SIG-M5 treated with dmso at 0.1 percent for 504 hours (cell line): Measurements from ENCODE around the gene KRTAP5-1.
"Not testable (repeated sequence)": the region's sequence is repeated elsewhere in the genome, so short reads cannot be mapped to it uniquely, and the experiment has no call there.

Experiments
- DNase-seq: peaks from one replicate; lab custom pipeline; 2025; ENCODE audit not compliant: unreplicated experiment; lab: John Stamatoyannopoulos, UW

Gene KRTAP5-1, protein sequence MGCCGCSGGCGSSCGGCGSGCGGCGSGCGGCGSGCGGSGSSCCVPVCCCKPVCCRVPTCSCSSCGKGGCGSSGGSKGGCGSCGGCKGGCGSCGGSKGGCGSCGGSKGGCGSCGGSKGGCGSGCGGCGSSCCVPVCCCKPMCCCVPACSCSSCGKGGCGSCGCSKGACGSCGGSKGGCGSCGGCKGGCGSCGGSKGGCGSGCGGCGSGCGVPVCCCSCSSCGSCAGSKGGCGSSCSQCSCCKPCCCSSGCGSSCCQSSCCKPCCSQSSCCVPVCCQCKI

DNA sequence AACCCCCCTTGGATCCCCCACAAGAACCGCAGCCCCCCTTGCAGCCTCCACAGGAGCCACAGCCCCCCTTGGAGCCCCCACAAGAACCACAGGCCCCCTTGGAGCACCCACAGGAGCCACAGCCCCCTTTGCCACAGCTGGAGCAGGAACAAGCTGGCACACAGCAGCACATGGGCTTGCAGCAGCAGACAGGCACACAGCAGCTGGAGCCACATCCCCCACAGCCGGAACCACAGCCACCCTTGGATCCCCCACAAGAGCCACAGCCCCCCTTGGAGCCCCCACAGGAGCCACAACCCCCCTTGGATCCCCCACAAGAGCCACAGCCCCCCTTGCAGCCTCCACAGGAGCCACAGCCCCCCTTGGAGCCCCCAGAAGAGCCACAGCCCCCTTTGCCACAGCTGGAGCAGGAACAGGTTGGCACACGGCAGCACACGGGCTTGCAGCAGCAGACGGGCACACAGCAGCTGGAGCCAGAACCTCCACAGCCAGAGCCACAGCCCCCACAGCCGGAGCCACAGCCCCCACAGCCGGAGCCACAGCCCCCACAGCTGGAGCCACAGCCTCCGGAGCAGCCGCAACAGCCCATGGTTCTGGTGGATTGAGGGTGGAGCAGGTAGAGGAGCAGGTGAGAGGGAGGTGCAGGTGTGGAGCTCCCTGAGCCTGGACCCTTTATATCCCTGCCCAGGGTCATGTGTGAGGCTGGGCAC, at the start of gene KRTAP5-1:
Gene KRTAP5-1, minus strand, starts transcription at position 623 of the 710 bp plus-strand sequence. Its CDS starts 34 bp downstream, at position 589.
- not testable (repeated sequence) for DNase-seq

DNA sequence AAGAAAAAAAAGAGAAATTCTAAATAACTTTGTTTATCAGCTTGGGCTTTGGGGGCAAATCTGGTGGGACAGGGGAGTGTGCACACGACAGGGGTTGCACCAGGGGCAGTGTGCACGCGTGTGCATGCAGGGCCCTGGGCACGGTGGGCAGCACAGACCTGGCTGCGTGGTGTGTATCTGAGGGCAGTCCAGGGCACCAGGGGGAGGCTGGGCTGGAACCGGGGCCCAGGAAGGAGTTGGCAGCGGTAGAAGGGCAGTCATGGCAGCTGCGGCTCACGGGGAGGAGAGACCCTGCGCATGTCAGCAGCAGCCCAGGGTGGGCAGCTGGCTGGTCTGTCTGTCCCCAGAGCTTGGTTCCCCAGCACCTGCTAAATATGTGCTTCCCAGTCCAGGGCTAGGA, 48.8 kb upstream of the KRTAP5-1 start:
- no peak for DNase-seq

DNA sequence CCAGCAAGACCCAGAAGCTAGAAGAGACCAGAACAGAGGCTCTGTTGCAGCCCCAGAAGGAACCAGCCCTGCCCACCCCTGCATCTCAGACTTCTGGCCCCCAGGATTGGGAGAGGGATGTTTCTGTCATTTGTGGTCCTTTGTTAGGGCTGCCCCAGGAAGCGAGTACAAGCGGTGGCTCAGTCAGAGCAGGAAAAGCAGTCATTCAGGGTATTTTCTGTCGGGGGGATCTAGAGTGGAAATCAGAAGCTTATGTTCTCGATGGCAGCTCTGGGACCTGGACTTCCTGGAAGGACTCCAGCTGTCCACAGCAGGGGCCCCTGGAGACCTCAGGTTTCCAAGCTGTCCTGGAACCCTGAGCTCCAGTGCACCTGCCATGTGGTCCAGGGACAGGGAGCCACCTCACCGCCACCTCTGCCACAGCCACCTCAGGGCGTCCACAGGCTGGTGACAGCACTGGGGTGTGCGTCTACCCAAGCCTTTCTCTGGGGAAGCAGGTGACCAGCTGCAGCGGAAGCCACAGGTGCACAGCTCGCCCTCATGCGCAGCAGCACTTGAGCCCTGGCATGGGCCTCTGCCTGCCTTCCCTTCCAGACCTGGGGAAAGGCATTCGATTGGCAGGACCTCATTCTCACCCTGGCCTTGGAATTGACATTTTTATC, 47.1 kb upstream of the KRTAP5-1 start:
- no peak for DNase-seq

DNA sequence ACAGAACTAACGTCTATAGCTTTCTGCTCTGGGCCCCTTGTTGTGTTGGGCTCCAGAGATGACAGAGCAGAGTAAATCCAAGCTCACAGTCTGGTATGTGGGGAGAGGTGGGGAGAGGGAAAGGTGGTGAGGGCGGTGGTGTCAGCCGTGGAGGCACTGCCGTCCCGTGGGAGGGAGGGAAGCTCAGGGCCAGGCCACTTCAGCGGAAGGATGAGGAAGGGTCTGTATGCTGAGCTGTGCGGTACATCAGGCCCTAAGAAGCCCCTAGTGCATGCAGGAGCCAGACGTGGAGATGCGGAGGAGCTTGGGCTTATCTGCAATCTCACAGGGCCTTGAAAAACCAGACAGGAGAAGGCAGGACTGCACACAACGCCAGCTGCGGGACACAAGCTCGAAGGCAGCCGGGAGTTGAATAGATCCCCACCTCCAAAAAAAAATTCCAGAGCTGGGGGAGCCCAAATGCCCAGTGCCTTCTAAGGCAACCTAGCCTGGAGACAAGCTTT, 46.0 kb upstream of the KRTAP5-1 start:
- no peak for DNase-seq

DNA sequence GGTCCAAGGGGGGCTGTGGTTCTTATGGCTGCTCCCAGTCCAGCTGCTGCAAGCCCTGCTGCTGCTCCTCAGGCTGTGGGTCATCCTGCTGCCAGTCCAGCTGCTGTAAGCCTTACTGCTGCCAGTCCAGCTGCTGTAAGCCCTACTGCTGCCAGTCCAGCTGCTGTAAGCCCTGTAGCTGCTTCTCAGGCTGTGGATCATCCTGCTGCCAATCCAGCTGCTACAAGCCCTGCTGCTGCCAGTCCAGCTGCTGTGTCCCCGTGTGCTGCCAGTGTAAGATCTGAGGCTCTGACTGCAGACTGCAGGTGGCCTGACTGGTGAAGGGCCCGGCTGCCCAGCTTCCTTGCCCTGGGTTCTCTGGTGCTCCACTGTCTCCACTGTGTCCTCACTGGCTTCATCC, 45.2 kb upstream of the KRTAP5-1 start:
- no peak for DNase-seq

DNA sequence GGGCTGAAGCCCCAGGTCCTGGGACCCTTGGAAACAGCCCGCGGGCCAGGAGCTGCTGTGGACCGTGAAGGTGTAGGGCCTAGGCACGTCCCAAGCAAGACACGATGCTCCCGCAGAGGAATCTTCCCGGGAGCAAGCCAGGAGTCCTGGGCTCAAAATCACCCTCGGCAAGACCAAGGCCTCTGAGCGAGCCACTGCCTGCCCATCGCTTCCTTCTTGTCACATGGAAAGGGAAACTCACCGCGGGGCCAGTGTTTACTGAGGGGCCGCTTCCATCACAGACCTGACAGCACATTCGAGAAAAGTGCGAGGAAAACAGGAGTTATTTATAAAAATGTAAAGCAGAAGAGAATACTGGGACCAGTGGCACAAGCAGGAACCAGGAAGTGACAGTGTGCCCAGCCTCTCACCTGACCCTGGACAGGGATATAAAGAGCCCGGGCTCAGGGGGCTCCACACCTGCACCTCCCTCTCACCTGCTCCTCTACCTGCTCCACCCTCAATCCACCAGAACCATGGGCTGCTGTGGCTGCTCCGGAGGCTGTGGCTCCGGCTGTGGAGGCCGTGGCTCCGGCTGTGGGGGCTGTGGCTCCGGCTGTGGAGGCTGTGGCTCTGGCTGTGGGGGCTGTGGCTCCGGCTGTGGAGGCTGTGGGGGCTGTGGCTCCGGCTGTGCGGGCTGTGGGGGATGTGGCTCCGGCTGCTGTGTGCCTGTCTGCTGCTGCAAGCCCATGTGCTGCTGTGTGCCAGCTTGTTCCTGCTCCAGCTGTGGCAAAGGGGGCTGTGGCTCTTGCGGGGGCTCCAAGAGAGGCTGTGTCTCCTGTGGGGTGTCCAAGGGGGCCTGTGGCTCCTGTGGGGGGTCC, 44.5 kb upstream of the KRTAP5-1 start, which contains the start of gene KRTAP5-5:
Gene KRTAP5-5, plus strand, starts transcription at position 450 of the 860 bp plus-strand sequence. Its CDS starts 66 bp downstream, at position 516.
- DNase-seq = no peak

DNA sequence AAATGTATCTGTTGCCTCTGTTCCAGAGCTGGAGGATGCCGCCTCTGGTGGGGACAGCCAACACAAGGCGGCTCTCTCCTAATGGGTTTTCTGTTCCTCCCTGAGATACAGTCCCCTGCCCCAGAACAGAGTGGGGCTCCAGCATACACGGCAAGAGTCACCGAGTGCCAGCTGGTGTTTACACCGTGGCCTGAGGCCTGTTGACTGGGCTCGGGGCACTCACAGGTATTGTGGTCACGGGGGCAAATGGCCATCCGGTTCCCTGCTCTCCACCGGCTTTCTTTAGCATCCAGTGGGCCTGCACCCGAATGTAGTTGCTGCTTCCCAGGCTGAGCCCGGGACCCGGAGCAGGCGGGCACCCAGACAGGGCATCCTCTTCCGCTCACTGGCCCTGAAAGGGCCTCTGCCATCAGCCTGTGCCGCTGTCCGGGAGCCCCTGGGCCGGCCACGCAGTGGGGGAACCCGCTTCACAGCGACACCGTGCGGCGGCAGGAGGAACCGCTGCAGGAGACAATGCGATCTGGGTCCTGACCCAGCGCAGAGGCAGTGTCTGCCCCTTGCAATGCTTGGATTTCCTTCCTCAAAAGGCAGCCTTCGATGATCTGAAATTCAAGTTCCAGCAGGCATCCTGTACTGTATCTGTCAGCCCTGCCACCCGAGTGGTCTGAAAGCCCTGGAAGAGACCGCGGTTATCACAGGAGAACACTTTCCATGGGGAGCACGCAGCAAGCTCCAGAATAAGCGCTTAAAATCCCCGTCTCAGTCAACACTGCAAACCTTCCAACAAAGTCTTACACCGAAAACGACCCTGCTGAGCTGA, 43.6 kb upstream of the KRTAP5-1 start:
- DNase-seq = peak; percentile 16

DNA sequence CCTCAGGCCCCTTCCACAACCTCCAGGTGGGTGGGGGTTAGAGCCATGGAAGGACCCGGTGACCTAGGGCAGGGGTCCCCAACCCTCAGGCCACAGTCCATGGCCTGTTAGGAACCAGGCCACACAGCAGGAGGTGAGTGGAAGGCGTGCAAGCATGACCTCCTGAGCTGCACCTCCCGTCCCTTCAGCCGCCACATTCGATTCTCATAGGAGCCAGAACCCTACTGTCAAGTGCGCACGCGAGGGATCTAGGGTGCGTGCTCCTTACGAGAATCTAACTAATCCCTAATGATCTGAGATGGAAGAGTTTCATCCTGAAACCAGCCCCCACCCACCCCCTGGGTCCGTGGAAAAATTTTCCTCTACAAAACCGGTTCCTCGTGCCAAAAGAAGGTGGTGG, 40.5 kb upstream of the KRTAP5-1 start:
- DNase-seq = no peak

DNA sequence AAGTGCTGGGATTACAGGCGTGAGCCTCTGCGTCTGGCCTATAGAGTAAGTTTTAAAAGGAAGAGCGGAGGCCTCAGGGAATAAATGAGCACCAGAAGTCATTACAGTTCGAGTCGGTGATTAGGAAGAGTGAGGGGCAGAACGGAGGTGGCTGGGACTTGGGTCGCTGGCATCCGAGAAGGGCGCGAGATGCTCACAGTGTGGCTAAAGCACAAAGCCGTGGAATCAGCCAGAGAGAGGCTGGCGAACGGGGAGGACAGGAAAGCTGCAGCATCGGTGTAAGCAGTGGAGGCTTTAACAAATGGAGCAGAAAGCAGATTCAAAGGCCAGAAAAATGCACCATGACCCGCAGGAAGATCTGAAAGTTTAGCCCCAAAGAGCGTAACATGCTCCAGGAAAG, 39.5 kb upstream of the KRTAP5-1 start:
- no peak for DNase-seq

DNA sequence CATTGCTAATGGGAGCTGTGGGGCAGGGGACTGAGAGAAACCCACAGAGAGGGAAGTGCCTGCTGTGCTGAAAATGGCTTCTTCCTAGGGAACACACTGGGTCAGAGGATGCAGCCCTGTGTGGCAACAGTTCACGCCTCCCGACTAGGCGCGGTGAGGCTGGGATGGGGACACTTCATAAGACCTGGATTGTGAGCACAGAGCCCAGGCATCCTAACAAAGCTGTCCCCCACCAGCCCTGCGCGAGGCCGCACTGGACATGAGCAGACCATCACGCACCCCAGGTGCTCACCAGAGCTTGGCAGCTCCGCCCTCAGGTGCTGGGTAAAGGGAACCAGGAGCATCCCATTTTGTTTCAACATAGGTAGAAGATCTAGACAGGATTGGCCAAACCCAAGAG, 38.6 kb upstream of the KRTAP5-1 start:
- DNase-seq = no peak

DNA sequence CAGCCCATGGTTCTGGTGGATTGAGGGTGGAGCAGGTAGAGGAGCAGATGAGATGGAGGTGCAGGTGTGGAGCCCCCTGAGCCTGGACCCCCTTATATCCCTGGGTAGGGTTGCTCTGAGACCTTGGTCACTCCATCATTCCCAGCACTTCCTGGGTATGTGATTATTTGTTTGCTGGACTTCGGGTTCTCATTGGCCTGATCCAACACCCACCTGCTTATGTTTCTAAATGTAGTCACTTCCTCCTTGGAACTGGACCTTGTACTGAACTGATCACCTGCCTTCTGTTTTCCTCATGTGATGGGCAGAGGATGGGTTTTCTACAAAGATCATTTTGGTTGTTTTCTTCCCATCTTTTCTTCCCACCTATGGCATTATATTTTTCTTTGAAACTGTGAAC, 37.0 kb upstream of the KRTAP5-1 start, which contains the start of gene KRTAP5-4:
Gene KRTAP5-4, minus strand, starts transcription at position 53 of the 400 bp plus-strand sequence. Its CDS starts 45 bp downstream, at position 8.
- DNase-seq = no peak

DNA sequence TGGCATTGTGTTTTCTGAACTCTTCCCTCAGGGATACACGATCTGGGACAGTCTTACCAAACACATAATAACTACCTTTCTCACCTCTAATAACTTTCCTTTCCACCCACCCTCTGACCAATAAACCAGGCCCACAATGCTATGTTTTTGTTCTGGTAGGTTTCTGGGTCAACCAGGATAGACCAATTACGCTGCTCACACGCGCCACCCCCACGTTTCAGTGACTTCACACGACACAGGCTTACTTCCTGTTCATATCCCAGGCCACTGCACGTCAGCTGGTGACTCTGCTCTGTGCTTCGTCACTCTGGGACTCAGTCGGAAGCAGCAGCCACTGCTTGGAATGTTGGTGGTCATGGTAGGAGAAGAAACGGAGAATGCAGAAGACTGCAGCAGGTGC, 34.4 kb upstream of the KRTAP5-1 start:
- no peak for DNase-seq

DNA sequence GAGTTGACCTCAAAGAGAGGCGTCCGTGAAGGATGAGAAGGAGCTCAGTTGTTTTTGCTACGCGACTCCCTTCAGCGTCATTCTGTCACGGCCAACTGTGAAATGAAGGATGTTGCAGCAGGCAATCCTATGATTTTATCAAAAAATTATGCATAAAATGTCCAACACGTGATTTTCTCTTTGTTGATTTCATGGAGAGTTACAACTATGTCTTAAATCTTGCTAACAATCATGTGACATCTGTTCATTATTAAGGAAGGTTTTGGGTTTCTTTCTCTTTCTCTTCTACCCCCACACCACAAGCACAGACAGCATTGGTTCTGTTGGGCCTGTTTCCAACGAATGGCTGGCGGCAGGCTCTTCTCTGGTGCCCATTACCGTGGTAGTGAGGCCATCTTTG, 33.1 kb upstream of the KRTAP5-1 start:
- DNase-seq = no peak

DNA sequence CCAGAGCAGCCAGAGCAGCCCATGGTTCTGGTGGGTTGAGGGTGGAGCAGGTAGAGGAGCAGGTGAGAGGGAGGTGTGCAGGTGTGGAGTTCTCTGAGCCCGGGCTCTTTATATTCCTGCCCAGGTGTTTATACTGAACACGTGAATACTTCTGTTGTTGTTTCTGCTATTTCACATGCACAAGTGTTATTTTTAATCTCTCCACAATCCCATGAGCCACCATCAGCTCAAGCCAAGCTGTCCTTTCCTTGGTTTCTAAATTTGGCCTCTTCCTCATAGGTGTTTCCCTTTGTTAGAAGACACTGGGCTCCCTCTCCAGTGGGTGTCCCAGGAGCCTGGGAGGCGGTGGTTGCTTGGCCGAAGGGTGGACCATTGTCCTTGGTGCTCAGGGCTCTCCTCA, 23.3 kb upstream of the KRTAP5-1 start, which contains the start of gene KRTAP5-3:
Gene KRTAP5-3, minus strand, starts transcription at position 101 of the 400 bp plus-strand sequence. Its CDS starts 78 bp downstream, at position 23.
- DNase-seq = no peak

DNA sequence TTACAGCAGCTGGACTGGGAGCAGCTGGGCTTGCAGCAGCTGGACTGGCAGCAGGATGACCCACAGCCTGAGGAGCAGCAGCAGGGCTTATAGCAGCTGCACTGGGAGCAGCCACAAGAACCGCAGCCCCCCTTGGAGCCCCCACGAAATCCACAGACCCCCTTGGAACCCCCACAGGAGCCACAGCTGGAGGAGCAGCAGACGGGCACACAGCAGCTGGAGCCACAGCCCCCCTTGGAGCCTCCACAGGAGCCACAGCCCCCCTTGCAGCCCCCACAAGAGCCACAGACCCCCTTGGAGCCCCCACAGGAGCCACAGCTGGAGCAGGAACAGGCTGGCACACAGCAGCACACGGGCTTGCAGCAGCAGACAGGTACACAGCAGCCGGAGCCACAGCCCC, 22.8 kb upstream of the KRTAP5-1 start:
- not testable (repeated sequence) for DNase-seq

DNA sequence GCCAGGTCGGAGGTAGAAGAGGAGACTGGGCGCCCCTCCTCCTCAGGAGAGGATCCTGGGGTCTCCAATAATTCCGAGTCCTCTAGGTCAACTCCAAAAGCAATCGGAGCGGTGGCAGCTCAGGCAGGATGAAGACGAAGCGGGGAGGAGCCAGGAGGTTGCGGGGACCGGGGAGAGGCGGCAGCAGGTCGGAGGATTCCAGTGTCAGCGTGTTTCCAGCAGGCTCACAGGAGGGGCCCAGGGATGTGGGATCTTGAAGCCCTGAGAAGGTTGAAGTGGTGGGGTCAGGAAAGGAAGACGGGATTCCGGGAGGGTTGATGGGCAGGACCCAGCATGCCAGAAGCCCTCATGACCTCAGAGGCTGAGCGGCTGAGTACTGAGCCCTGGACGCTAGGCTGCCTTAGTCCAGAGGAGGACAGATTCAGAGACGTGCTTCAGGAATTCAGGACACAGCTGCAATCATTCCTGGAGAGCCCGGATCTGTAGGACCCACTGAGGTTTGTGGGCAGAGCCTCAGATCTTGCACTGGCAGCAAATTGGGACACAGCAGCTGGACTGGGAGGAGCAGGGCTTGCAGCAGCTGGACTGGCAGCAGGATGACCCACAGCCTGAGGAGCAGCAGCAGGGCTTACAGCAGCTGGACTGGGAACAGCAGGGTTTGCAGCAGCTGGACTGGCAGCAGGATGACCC, 22.2 kb upstream of the KRTAP5-1 start:
- DNase-seq = not testable (repeated sequence)

DNA sequence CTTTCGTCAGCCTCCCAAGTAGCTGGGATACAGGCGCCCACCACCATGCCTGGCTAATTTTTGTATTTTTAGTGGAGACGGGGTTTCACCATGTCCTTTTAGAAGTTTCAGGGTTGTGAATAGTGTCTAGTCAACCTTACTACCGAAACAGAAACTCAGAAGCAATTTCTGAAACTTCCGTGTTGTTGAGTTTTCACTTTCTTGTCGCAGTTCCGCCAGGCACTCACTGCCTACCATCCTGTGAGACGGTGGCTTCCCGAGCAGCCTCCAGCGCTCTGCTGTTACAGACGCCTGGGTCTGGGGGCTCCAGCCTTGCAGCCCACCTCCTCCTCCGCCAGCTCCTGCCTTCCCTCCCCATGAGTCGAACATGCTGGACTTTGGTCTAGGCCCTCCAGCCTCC, 20.8 kb upstream of the KRTAP5-1 start:
- not testable (repeated sequence) for DNase-seq

DNA sequence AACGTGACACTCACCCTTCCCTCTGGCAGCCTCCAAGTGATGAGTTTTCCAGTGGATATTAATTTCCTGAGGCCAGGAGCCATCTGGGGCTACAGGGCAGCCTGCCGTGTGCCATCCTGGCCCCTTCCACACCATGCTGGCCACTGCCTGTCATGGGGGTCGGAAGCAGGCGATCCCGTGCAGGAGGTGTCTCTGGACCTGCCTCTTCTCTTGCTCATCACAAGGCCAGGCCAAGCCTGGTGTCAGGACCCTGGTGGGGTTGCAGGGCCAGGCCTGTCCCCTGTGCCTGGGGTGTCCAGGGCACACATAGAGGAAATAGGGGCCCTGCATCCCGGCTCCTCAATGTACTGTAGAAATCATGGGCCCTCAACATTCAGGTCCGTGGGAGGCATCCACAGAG, 19.6 kb upstream of the KRTAP5-1 start:
- DNase-seq = no peak

DNA sequence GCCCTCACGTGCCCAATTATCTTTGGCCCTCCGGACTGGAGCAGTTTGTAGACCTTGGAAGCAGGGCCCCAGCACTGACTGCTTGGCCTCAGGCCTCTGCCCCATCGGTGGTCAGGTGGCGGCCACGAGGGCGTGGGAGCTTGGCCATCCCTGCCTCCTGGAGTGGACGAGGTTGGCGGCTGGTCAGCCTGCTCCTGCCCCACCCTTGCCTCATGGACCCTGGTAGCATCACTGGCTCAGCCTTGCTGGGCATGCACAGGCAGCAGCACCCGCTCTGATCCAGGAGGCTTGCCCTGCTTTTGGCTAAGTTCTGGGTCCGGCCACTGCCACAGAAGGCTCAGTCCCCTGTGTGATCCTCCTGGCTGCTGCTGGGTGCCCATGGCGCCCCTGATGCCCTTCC, 19.1 kb upstream of the KRTAP5-1 start:
- no peak for DNase-seq
